Transverse colon (tissue), 4 donors: ENCODE results near the gene GBE1.

Source experiments
- CTCF ChIP-seq, 5 experiments: fragments of 200-600 bp in 3 of 5; fragments of 450-650 bp in 2 of 5; sonication (generic) in 3 of 5; IDR thresholded peaks; 1 replicate in 2 of 5; 2 replicates in 3 of 5; pipeline ENCODE4 v1.5.1; 2016 to 2017; ENCODE audit warnings: antibody characterized with exemption in 5 of 5, inconsistent platforms in 3 of 5, mild to moderate bottlenecking in 2 of 5, moderate library complexity in 1 of 5
- EP300 ChIP-seq: sonication (generic); formaldehyde crosslinking; IDR thresholded peaks from one replicate; pipeline ENCODE4 v1.6.1; 2017; ENCODE audit warnings: antibody characterized with exemption, low read depth
- POLR2A ChIP-seq: fragments of 450-650 bp; IDR thresholded peaks from one replicate; pipeline ENCODE4 v1.6.1; 2016; ENCODE audit warnings: antibody characterized with exemption, mild to moderate bottlenecking, moderate library complexity
- POLR2AphosphoS5 ChIP-seq, 3 donors: sonication (generic); formaldehyde crosslinking; IDR thresholded peaks; one replicate each; pipeline ENCODE4 v1.6.1; 2016; ENCODE audit warnings: antibody characterized with exemption in 3 of 3

DNA sequence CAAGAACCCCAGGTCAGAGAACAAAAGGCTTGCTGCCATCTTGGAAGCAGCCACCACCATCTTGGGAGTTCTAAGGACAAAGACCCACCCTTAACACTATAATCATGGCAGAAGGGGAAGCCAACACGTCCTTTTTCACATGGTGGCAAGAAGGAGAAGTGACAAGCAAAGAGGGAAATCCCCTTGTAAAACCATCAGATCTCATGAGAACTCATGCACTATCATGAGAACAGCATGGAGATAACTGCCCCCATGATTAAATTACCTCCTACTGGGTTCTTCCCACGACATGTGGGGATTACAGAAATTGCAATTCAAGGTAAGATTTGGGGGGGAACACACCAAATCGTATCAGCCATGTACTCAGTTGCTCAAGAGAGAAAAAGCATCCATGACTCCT lies 21.1 kb upstream of the GBE1 start:
- TF ChIP-seq CTCF (IDR thresholded peaks at IDR 0.05) (no peak), POLR2AphosphoS5 (IDR thresholded peaks at IDR 0.05) (no peak), POLR2A (no peak), EP300 (no peak)
